ENCODE data around the gene ZSWIM1.

The ZSWIM1 gene

GRCh38 chr20:45894797-45895196, 13.8 kb downstream of the ZSWIM1 start:
- DNase-seq (no peak), ATAC-seq (ENCODE audit: insufficient read depth, low read depth) (no peak)
- Histone ChIP-seq H3K79me2 (ENCODE audit: insufficient read depth, low read length) (peaks cover 20% of the 10 kb centered on the region), H3K9ac (ENCODE audit: low read depth, low read length) (no peak overlapping the region), H2AFZ (ENCODE audit: low read depth, low read length) (no peak overlapping the region), H3K9me3 (ENCODE audit: insufficient read depth, low read length, severe bottlenecking) (no peaks in the 10 kb centered on the region), H3K27ac (ENCODE audit: low read length) (no peak overlapping the region), H3K4me2 (ENCODE audit: insufficient read depth, low read length) (no peak overlapping the region), H3K27me3 (ENCODE audit: insufficient read depth, low read length, poor library complexity) (no peaks in the 10 kb centered on the region), H3K36me3 (ENCODE audit: insufficient read depth, low read length) (peaks cover 45% of the 10 kb centered on the region), H3K4me3 (ENCODE audit: low read depth in 1 of 2, low read length in 2 of 2) (no peak overlapping the region), H3K4me1 (ENCODE audit: insufficient read depth, low read length) (peaks cover 27% of the 10 kb centered on the region), H4K20me1 (ENCODE audit: insufficient read depth, low read length) (no peaks in the 10 kb centered on the region)
- TF ChIP-seq CTCF (IDR thresholded peaks at IDR 0.05; ENCODE audit: borderline replicate concordance, extremely low read depth, low read length, poor library complexity, severe bottlenecking) = no peak
- TF ChIP-seq EZH2 (IDR thresholded peaks at IDR 0.05; ENCODE audit: borderline replicate concordance, low read depth, low read length, severe bottlenecking) = no peak

GRCh38 chr20:45896641-45897161, 15.7 kb downstream of the ZSWIM1 start:
- H3K9ac ChIP-seq (ENCODE audit: low read depth, low read length) = no peak overlapping the region
- no peak overlapping the region for H2AFZ ChIP-seq (ENCODE audit: low read depth, low read length)
- no peak overlapping the region for H3K27ac ChIP-seq (ENCODE audit: low read length)
- peaks cover 5% of the 10 kb centered on the region for H3K79me2 ChIP-seq (ENCODE audit: insufficient read depth, low read length)
- H3K27me3 ChIP-seq (ENCODE audit: insufficient read depth, low read length, poor library complexity) = no peaks in the 10 kb centered on the region
- no peak for TF ChIP-seq CTCF (IDR thresholded peaks at IDR 0.05; ENCODE audit: borderline replicate concordance, extremely low read depth, low read length, poor library complexity, severe bottlenecking)
- TF ChIP-seq EZH2 (IDR thresholded peaks at IDR 0.05; ENCODE audit: borderline replicate concordance, low read depth, low read length, severe bottlenecking) = no peak
- H3K36me3 ChIP-seq (ENCODE audit: insufficient read depth, low read length) = peaks cover 45% of the 10 kb centered on the region
- peaks cover 11% of the 10 kb centered on the region for H3K4me1 ChIP-seq (ENCODE audit: insufficient read depth, low read length)
- no peak overlapping the region for H3K4me2 ChIP-seq (ENCODE audit: insufficient read depth, low read length)
- no peak overlapping the region for H3K4me3 ChIP-seq (ENCODE audit: low read depth in 1 of 2, low read length in 2 of 2)
- H3K9me3 ChIP-seq (ENCODE audit: insufficient read depth, low read length, severe bottlenecking) = no peaks in the 10 kb centered on the region
- no peak for DNase-seq
- ATAC-seq (ENCODE audit: insufficient read depth, low read depth) = no peak
- H4K20me1 ChIP-seq (ENCODE audit: insufficient read depth, low read length) = no peaks in the 10 kb centered on the region

GRCh38 chr20:45897289-45897688, 16.3 kb downstream of the ZSWIM1 start:
- ATAC-seq (ENCODE audit: insufficient read depth, low read depth) (no peak), DNase-seq (no peak)
- no peaks in the 10 kb centered on the region for H3K27me3 ChIP-seq (ENCODE audit: insufficient read depth, low read length, poor library complexity)
- no peak overlapping the region for H3K4me3 ChIP-seq (ENCODE audit: low read depth in 1 of 2, low read length in 2 of 2)
- no peak overlapping the region for H3K9ac ChIP-seq (ENCODE audit: low read depth, low read length)
- no peak overlapping the region for H3K27ac ChIP-seq (ENCODE audit: low read length)
- H4K20me1 ChIP-seq (ENCODE audit: insufficient read depth, low read length) = no peaks in the 10 kb centered on the region
- no peaks in the 10 kb centered on the region for H3K79me2 ChIP-seq (ENCODE audit: insufficient read depth, low read length)
- peaks cover 45% of the 10 kb centered on the region for H3K36me3 ChIP-seq (ENCODE audit: insufficient read depth, low read length)
- no peak overlapping the region for H3K4me2 ChIP-seq (ENCODE audit: insufficient read depth, low read length)
- H2AFZ ChIP-seq (ENCODE audit: low read depth, low read length) = no peak overlapping the region
- peaks cover 5% of the 10 kb centered on the region for H3K4me1 ChIP-seq (ENCODE audit: insufficient read depth, low read length)
- TF ChIP-seq EZH2 (IDR thresholded peaks at IDR 0.05; ENCODE audit: borderline replicate concordance, low read depth, low read length, severe bottlenecking) (no peak), CTCF (IDR thresholded peaks at IDR 0.05; ENCODE audit: borderline replicate concordance, extremely low read depth, low read length, poor library complexity, severe bottlenecking) (no peak)
- H3K9me3 ChIP-seq (ENCODE audit: insufficient read depth, low read length, severe bottlenecking) = no peaks in the 10 kb centered on the region

GRCh38 chr20:45897692-45898091, 16.7 kb downstream of the ZSWIM1 start:
- Histone ChIP-seq H3K27ac (ENCODE audit: low read length) (no peak overlapping the region), H3K9ac (ENCODE audit: low read depth, low read length) (no peak overlapping the region), H3K4me1 (ENCODE audit: insufficient read depth, low read length) (peaks cover 1% of the 10 kb centered on the region; the same call in 1 of the 2 replicates), H3K9me3 (ENCODE audit: insufficient read depth, low read length, severe bottlenecking) (no peaks in the 10 kb centered on the region), H3K79me2 (ENCODE audit: insufficient read depth, low read length) (no peaks in the 10 kb centered on the region), H3K27me3 (ENCODE audit: insufficient read depth, low read length, poor library complexity) (no peaks in the 10 kb centered on the region), H3K36me3 (ENCODE audit: insufficient read depth, low read length) (peaks cover 43% of the 10 kb centered on the region), H3K4me2 (ENCODE audit: insufficient read depth, low read length) (no peak overlapping the region), H3K4me3 (ENCODE audit: low read depth in 1 of 2, low read length in 2 of 2) (no peak overlapping the region), H4K20me1 (ENCODE audit: insufficient read depth, low read length) (no peaks in the 10 kb centered on the region), H2AFZ (ENCODE audit: low read depth, low read length) (no peak overlapping the region)
- no peak for ATAC-seq (ENCODE audit: insufficient read depth, low read depth)
- no peak for DNase-seq
- TF ChIP-seq CTCF (IDR thresholded peaks at IDR 0.05; ENCODE audit: borderline replicate concordance, extremely low read depth, low read length, poor library complexity, severe bottlenecking) (no peak), EZH2 (IDR thresholded peaks at IDR 0.05; ENCODE audit: borderline replicate concordance, low read depth, low read length, severe bottlenecking) (no peak)
